SK-N-MC (cell line): ENCODE measurements around the gene MICU1.

Experiments
- EZH2 ChIP-seq: fragments of 200-600 bp; sonication (generic); IDR thresholded peaks from one replicate; pipeline ENCODE4 v1.6.1; 2017; ENCODE audit warnings: antibody characterized with exemption
- FOXP2 ChIP-seq: optimal IDR thresholded peaks from 2 replicates; pipeline ENCODE3; 2011; ENCODE audit warnings: mild to moderate bottlenecking, moderate library complexity; ENCODE audit not compliant: insufficient read depth; ENCODE audit errors: extremely low read length, control extremely low read depth
- POLR2AphosphoS5 ChIP-seq: IDR thresholded peaks from 2 replicates; pipeline ENCODE4 v1.6.1; 2012; ENCODE audit warnings: mild to moderate bottlenecking, low read depth, low read length, borderline replicate concordance

GRCh38 chr10:72344932-72345331 is 280.9 kb downstream of the MICU1 start:
- TF ChIP-seq POLR2AphosphoS5 (no peak), EZH2 (no peak), FOXP2 (no peak)
